Measurements from ENCODE around the gene SLC39A1. TPM values are rescaled to one million over a fixed set of nuclear protein-coding genes. Genes with fewer than 3 reads are reported as not detected.

The SLC39A1 gene
- total and polyA plus RNA-seq, 9 of the 15 experiments (the other 6 are each of a cell fraction or from before 2014, with no cell fraction given) = 9.9 to 81.1 (median 62.7) TPM

GRCh38 chr1:153922076-153922971 lies 41.0 kb downstream of the SLC39A1 start (continued):
- TF ChIP-seq, protein P1, sequence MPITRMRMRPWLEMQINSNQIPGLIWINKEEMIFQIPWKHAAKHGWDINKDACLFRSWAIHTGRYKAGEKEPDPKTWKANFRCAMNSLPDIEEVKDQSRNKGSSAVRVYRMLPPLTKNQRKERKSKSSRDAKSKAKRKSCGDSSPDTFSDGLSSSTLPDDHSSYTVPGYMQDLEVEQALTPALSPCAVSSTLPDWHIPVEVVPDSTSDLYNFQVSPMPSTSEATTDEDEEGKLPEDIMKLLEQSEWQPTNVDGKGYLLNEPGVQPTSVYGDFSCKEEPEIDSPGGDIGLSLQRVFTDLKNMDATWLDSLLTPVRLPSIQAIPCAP (CRISPR knock-in tag; IDR thresholded peaks at IDR 0.05; ENCODE audit: borderline replicate concordance) = no peak
- TF ChIP-seq STAG1 (CRISPR knock-in tag; IDR thresholded peaks at IDR 0.05; ENCODE audit: borderline replicate concordance) (no peak), KLF16 (IDR thresholded peaks at IDR 0.05) (no peak), FOXJ2 (tag; IDR thresholded peaks at IDR 0.05) (no peak), EP400 (IDR thresholded peaks at IDR 0.05) (peak; percentile 76; the same call in 1 of the 2 replicates), TAF9B (IDR thresholded peaks at IDR 0.05; ENCODE audit: partially characterized antibody) (no peak), ZNF217 (CRISPR knock-in tag; IDR thresholded peaks at IDR 0.05) (no peak), RBM34 (IDR thresholded peaks at IDR 0.05; ENCODE audit: borderline replicate concordance, insufficient read depth, low read length) (no peak), MAZ (CRISPR knock-in tag; conservative IDR thresholded peaks at IDR 0.05 in 1 of 2, IDR thresholded peaks at IDR 0.05 in 1 of 2) (peak in 1 of 2 experiments; percentile 93; a peak in 2 of 4 replicates), ETS1 (conservative IDR thresholded peaks at IDR 0.05; ENCODE audit: control insufficient read depth, low read depth, low read length) (peak; percentile 25; the same call in 1 of the 2 replicates), ARID4B (CRISPR knock-in tag; IDR thresholded peaks at IDR 0.05) (peak; percentile 75; the same call in 1 of the 2 replicates), GTF2E2 (tag; IDR thresholded peaks at IDR 0.05) (no peak), MCM2 (IDR thresholded peaks at IDR 0.05; ENCODE audit: low read depth) (no peak), FOXA1 (IDR thresholded peaks at IDR 0.05; ENCODE audit: borderline replicate concordance) (no peak), POLR2H (tag; IDR thresholded peaks at IDR 0.05; ENCODE audit: low read depth) (peak; percentile 51), ZNF311 (CRISPR knock-in tag; IDR thresholded peaks at IDR 0.05) (no peak), PTRF (tag; IDR thresholded peaks at IDR 0.05) (no peak), RCOR1 (IDR thresholded peaks at IDR 0.05; ENCODE audit: borderline replicate concordance in 1 of 2, low read depth in 2 of 2, low read length in 2 of 2) (0 out of 4 replicates have a peak, but pooled peaks of 1 of the 2 experiments have one; percentile 31)
- TF ChIP-seq, protein P2, sequence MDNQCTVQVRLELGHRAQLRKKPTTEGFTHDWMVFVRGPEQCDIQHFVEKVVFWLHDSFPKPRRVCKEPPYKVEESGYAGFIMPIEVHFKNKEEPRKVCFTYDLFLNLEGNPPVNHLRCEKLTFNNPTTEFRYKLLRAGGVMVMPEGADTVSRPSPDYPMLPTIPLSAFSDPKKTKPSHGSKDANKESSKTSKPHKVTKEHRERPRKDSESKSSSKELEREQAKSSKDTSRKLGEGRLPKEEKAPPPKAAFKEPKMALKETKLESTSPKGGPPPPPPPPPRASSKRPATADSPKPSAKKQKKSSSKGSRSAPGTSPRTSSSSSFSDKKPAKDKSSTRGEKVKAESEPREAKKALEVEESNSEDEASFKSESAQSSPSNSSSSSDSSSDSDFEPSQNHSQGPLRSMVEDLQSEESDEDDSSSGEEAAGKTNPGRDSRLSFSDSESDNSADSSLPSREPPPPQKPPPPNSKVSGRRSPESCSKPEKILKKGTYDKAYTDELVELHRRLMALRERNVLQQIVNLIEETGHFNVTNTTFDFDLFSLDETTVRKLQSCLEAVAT (IDR thresholded peaks at IDR 0.05) = peak in 1 of 2 experiments; percentile 31; a peak in 1 of 4 replicates
